HG02884 (cell line): ENCODE results near the gene SCAMP1.
"Not testable (repeated sequence)": the region's sequence is repeated elsewhere in the genome, so short reads cannot be mapped to it uniquely, and the experiment has no call there.

Experiments used
- ATAC-seq: cut with Tn5 transposase; IDR thresholded peaks from one replicate; pipeline ENCODE4 v1.9.1; 2021; ENCODE audit warnings: mild to moderate bottlenecking, moderate library complexity; ENCODE audit not compliant: unreplicated experiment

Gene SCAMP1

GRCh38 chr5:78359831-78360673 is at the start of gene SCAMP1:
SCAMP1 (plus strand) TSS chr5:78360617; CDS start chr5:78360672, 55 bp downstream.
- ATAC-seq: peak; percentile 77

DNA sequence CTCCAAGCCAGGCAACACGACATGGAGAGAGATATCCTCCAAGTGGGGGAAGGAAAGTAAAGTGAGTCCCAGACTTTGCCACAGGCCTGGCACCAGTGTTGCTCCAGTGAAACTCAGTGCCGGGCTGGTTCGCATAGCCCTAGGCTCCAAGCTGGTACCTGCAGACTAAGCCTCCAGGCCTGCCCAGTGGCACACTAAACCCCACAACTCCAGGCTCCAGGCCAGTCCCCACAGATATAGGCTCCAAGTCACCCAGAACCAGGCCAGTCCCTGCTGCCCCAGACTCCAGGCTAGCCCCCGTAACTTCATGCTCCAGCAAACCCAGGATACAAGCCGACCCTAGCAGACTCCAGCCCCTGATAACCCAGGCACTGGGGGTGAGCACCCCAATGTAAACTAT is 42.9 kb upstream of the SCAMP1 start:
- ATAC-seq: no peak

- no peak for ATAC-seq
Measured at GRCh38 chr5:78318337-78318736, 42.1 kb upstream of the SCAMP1 start.

- ATAC-seq: no peak
Measured at GRCh38 chr5:78320401-78320800, 40.0 kb upstream of the SCAMP1 start.

- no peak for ATAC-seq
Measured at GRCh38 chr5:78323241-78323640, 37.2 kb upstream of the SCAMP1 start.

GRCh38 chr5:78326930-78327329 is 33.5 kb upstream of the SCAMP1 start:
- ATAC-seq: no peak

- ATAC-seq: no peak
Measured at GRCh38 chr5:78327761-78328510, 32.5 kb upstream of the SCAMP1 start.

DNA sequence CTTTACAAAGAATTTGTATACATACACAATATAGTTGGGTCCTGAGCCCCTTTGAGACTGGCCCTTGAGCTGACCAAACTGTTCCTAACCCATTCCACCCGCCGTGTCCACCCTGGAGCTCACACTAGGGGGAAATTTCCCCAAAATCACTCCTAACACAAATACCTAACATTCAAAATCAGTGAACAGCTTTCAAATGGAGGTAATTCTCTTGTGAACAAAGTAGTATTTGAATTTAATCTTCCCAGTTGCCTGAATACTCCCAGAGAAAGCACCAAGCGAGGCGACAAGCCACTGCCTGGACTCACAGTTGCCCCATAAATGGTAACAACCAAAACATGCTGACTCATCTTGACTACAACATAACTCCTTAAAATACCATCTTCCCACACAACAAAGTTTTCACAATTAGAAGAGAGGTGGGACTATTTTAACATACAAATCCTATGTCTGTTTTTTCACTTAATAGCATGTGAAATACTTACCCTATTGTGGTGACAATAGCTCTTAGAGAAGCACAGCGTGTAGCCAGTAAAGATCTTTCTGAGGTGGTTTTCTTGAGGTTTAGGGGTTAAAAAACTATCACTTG is 31.7 kb upstream of the SCAMP1 start:
- ATAC-seq: no peak

- no peak for ATAC-seq
Measured at GRCh38 chr5:78331523-78332080, 28.8 kb upstream of the SCAMP1 start.

DNA sequence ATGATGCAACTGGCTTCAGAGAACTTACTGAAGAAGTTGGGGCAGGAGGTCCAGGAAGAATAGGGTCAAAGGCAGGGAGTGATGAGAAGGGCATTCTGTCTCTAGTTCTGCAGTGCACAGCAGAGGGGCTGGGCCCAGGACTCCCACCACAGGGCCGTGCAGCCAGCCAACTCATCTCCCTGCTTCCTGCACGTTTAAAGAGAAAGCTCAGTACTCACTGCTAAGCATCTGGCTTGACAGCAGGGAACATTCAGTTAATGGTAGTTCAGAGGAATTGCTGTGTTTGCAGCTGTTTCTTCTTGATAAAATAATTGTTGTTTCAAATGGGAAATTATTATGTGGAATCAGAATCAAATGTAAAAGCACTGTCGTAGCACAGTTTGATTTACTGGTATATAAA is 25.6 kb upstream of the SCAMP1 start:
- no peak for ATAC-seq

DNA sequence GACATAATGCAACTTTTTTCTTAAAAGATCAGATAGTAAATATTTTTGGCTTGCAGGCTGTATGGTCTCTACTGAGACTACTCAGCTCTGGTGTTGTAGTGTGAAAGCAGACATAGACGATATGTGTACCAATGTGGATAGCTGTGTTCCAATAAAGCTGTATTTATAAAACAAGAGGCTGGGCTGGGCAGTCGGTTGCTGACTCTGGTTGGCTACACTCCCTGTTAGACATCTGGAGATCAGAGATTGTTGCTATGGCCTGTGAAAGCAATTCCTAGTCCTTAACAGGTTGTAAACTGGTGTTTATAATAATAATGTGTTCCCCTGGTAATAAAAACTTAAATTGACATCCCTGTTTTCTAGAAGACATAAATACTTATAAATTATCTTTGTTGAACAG is 24.4 kb upstream of the SCAMP1 start:
- ATAC-seq: no peak

DNA sequence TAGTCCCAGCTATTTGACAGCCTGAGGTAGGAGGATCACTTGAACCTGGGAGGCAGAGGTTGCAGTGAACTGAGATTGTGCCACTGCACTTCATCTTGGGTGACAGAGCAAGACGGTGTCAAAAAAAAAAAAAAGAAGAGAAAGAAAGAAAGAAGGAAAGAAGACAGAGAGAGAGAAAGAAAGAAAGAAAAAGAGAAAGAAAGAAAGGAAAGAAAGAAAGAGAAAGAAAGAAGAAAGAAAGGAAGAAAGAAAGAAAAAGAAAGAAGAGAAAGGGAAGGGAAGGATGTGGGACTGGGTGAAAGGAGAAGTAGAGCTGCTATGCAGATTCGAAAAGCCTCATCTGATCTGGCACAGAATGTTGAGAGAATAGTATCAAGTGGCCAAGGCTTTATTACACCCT is 23.7 kb upstream of the SCAMP1 start:
- ATAC-seq: no peak

GRCh38 chr5:78339617-78340436 is 20.6 kb upstream of the SCAMP1 start:
- ATAC-seq: no peak

- ATAC-seq: no peak
Measured at GRCh38 chr5:78341440-78341839, 19.0 kb upstream of the SCAMP1 start.

- no peak for ATAC-seq
Measured at GRCh38 chr5:78345485-78345884, 14.9 kb upstream of the SCAMP1 start.

DNA sequence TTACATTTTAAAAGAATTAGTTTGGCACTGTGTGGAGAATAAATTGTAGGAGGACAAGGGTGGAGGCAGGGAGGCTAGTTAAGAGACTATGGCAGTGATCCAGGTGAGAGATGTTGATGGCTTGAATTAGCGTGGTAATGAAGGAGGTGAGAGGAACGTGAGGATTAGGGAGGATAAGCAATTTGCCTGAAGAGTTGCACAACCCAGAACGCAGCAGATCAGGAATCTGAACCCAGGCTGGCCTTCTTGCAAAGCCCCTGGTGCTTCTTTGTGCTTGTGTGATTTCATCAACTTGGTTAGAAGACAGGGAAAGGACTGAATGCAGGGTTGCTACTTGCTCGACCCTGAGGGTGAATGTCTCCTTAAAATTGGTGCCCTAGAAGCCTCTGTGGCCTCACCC is 6.9 kb upstream of the SCAMP1 start:
- ATAC-seq: no peak

- no peak for ATAC-seq
Measured at GRCh38 chr5:78354066-78354670, 6.2 kb upstream of the SCAMP1 start.

GRCh38 chr5:78355561-78355960 is 4.9 kb upstream of the SCAMP1 start:
- no peak for ATAC-seq

GRCh38 chr5:78359455-78359830 is 974 bp upstream of the SCAMP1 start:
- ATAC-seq: not testable (repeated sequence)

DNA sequence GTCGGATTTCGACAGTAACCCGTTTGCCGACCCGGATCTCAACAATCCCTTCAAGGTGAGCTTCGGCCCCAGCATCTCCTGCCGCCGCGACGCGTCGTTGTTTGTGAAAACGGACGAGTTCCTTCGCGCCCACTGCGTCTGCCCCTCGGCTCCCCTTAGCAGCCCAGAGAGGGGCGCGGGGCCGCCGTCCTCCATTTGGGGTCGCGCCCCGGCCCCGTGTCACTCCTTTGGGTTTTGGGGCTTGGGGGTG is 182 bp downstream of the SCAMP1 start:
- ATAC-seq: no peak
